H1 (cell line): Measurements from ENCODE around the gene INAFM1. TPM values are rescaled to one million over a fixed set of nuclear protein-coding genes. Genes with fewer than 3 reads are reported as not detected.

Experiments
- BRCA1 ChIP-seq: IDR thresholded peaks from 2 replicates; pipeline ENCODE4 v1.6.1; 2012; ENCODE audit warnings: low read depth, low read length, improper control_type of control experiment
- CBX8 ChIP-seq: fragments of 300-800, 300-1000 bp; sonication (generic); IDR thresholded peaks from 2 replicates; pipeline ENCODE4 v1.7.1; 2016; ENCODE audit warnings: low read depth, low read length, borderline replicate concordance
- CTCF ChIP-seq, 3 experiments: IDR thresholded peaks; 1 replicate in 2 of 3; 2 replicates in 1 of 3; pipeline versions ENCODE4 v1.5.1 to v1.6.1; 2011; ENCODE audit warnings: low read length in 3 of 3, mild to moderate bottlenecking in 3 of 3, inconsistent platforms in 2 of 3, low read depth in 1 of 3, moderate library complexity in 1 of 3; ENCODE audit not compliant: insufficient read depth in 1 of 3; ENCODE audit errors: control extremely low read depth in 1 of 3
- E2F6 ChIP-seq: IDR thresholded peaks from 2 replicates; pipeline ENCODE4 v1.6.1; 2012; ENCODE audit warnings: inconsistent platforms
- EGR1 ChIP-seq: IDR thresholded peaks from 2 replicates; pipeline ENCODE4 v1.6.1; 2011; ENCODE audit warnings: low read depth, low read length, borderline replicate concordance
- EP300 ChIP-seq, 2 experiments: IDR thresholded peaks; 1 replicate in 1 of 2; 2 replicates in 1 of 2; pipeline ENCODE4 v1.6.1; 2011 to 2012; ENCODE audit warnings: low read depth in 2 of 2, low read length in 2 of 2, mild to moderate bottlenecking in 2 of 2, borderline replicate concordance in 1 of 2, inconsistent platforms in 1 of 2, moderate library complexity in 1 of 2
- EZH2 ChIP-seq: fragments of 200-600 bp; sonication (generic); IDR thresholded peaks from 2 replicates; pipeline ENCODE4 v1.7.1; 2012; ENCODE audit warnings: low read depth, mild to moderate bottlenecking, moderate library complexity, low read length, inconsistent platforms; ENCODE audit not compliant: severe bottlenecking
- FOSL1 ChIP-seq: IDR thresholded peaks from 2 replicates; pipeline ENCODE4 v1.6.1; 2011; ENCODE audit warnings: mild to moderate bottlenecking, low read depth, low read length, moderate library complexity; ENCODE audit not compliant: insufficient read depth
- GTF2F1 ChIP-seq: IDR thresholded peaks from 2 replicates; pipeline ENCODE4 v1.6.1; 2012; ENCODE audit warnings: low read depth, low read length, improper control_type of control experiment, borderline replicate concordance
- JUN ChIP-seq: IDR thresholded peaks from 2 replicates; pipeline ENCODE4 v1.6.1; 2011; ENCODE audit warnings: low read depth, mild to moderate bottlenecking, improper control_type of control experiment, low read length
- JUND ChIP-seq: IDR thresholded peaks from 2 replicates; pipeline ENCODE4 v1.6.1; 2011; ENCODE audit warnings: mild to moderate bottlenecking, improper control_type of control experiment, low read length
- KDM5A ChIP-seq: fragments of 200-600 bp; IDR thresholded peaks from 2 replicates; pipeline ENCODE4 v1.7.1; 2012; ENCODE audit warnings: mild to moderate bottlenecking, low read length, inconsistent platforms, mixed read lengths
- PHF8 ChIP-seq: fragments of 200-600 bp; sonication (generic); conservative IDR thresholded peaks from 2 replicates; pipeline ENCODE4 v1.7.1; 2012; ENCODE audit warnings: low read depth, mild to moderate bottlenecking, inconsistent platforms, low read length, moderate library complexity
- POLR2A ChIP-seq, 2 experiments: IDR thresholded peaks; 1 replicate in 1 of 2; 2 replicates in 1 of 2; pipeline ENCODE4 v1.6.1; 2011; ENCODE audit warnings: low read depth in 2 of 2, low read length in 2 of 2, mild to moderate bottlenecking in 2 of 2; ENCODE audit errors: control extremely low read depth in 1 of 2
- RFX5 ChIP-seq: IDR thresholded peaks from 2 replicates; pipeline ENCODE4 v1.6.1; 2011; ENCODE audit warnings: low read depth, low read length, improper control_type of control experiment, borderline replicate concordance
- SAP30 ChIP-seq: fragments of 300-600 bp; sonication (generic); IDR thresholded peaks from 2 replicates; pipeline ENCODE4 v1.7.1; 2012; ENCODE audit warnings: low read length, moderate library complexity, mild to moderate bottlenecking, inconsistent platforms; ENCODE audit not compliant: insufficient read depth, insufficient replicate concordance
- SIN3A ChIP-seq, 2 experiments: IDR thresholded peaks in 1 of 2; conservative IDR thresholded peaks in 1 of 2; 2 replicates each; pipeline ENCODE4 v1.6.1; 2011 to 2012; ENCODE audit warnings: low read length in 2 of 2, improper control_type of control experiment in 1 of 2, low read depth in 1 of 2, mild to moderate bottlenecking in 1 of 2
- SP4 ChIP-seq: IDR thresholded peaks from 2 replicates; pipeline ENCODE4 v1.6.1; 2012; ENCODE audit warnings: low read length, inconsistent platforms
- USF2 ChIP-seq: IDR thresholded peaks from 2 replicates; pipeline ENCODE4 v1.6.1; 2011; ENCODE audit warnings: low read length, improper control_type of control experiment
- polyA plus RNA-seq, 7 experiments: library from polyadenylated mRNA; depleted of rRNA in 3 of 7; stranded (reverse) in 5 of 7; unstranded in 2 of 7; fragments of >200 nt in 5 of 7; fragments of 200-250 nt in 2 of 7; gene quantifications; 1 replicate in 5 of 7; 2 replicates in 1 of 7; 4 replicates in 1 of 7; pipeline versions ENCODE4 v1.2.1 to v1.2.3, GENCODE V29; 2011 to 2013; ENCODE audit warnings: missing spikeins in 2 of 7, mixed read lengths in 2 of 7
- total RNA-seq: library from RNA; stranded (reverse); fragmentation: NEBNext Ultra II Directional; extraction: Animal tissue kit (Norgen Biotek cat#: 25700); gene quantifications from 2 replicates; pipeline ENCODE4 v1.2.1, GENCODE V29; 2021

The INAFM1 gene
- total and polyA plus RNA-seq, 2 of the 8 experiments (the other 6 are each of a cell fraction or from before 2014, with no cell fraction given), result 2.6 to 3.4 TPM

GRCh38 chr19:47225746-47226425 is 48.8 kb upstream of the INAFM1 start (continued):
- TF ChIP-seq CBX8, result no peak
- TF ChIP-seq FOSL1, result peak; percentile 74; the same call in 1 of the 2 replicates
- TF ChIP-seq CTCF (IDR thresholded peaks at IDR 0.05; ENCODE audit: control extremely low read depth in 1 of 3, insufficient read depth in 1 of 3, low read depth in 1 of 3, low read length in 3 of 3), result peak in 1 of 3 experiments; percentile 39; a peak in 2 of 4 replicates
- TF ChIP-seq BRCA1, result peak; percentile 49; the same call in 1 of the 2 replicates
- TF ChIP-seq KDM5A, result no peak
- TF ChIP-seq JUN, result peak; percentile 43; the same call in 1 of the 2 replicates
- TF ChIP-seq SIN3A (conservative IDR thresholded peaks at IDR 0.05 in 1 of 2, IDR thresholded peaks at IDR 0.05 in 1 of 2; ENCODE audit: low read depth in 1 of 2, low read length in 2 of 2), result peak; percentile 28 to 61; a peak in 2 of 4 replicates
- peak; percentile 23 for TF ChIP-seq SP4
- peak in 1 of 2 experiments; percentile 71; a peak in 2 of 3 replicates for TF ChIP-seq EP300 (IDR thresholded peaks at IDR 0.05; ENCODE audit: borderline replicate concordance in 1 of 2, low read depth in 2 of 2, low read length in 2 of 2)
- TF ChIP-seq PHF8, result peak; percentile 76
- no peak for TF ChIP-seq EZH2
- TF ChIP-seq EGR1, result 0 out of 2 replicates have a peak, but pooled peaks have one; percentile 29
- TF ChIP-seq JUND, result peak; percentile 93
- no peak for TF ChIP-seq RFX5
- no peak for TF ChIP-seq USF2
- TF ChIP-seq E2F6, result no peak
- peak; percentile 98 to 100 for TF ChIP-seq POLR2A (IDR thresholded peaks at IDR 0.05; ENCODE audit: control extremely low read depth in 1 of 2, low read depth in 2 of 2, low read length in 2 of 2)
- no peak for TF ChIP-seq SAP30
- peak; percentile 86; the same call in 1 of the 2 replicates for TF ChIP-seq GTF2F1
